ENCODE results near the gene ENTPD1. TPM values are rescaled to one million over a fixed set of nuclear protein-coding genes. Genes with fewer than 3 reads are reported as not detected.

Gene ENTPD1
- total and polyA plus RNA-seq, 10 of the 15 experiments (the other 5 are each of a cell fraction or from before 2014, with no cell fraction given): 110 to 413 (median 161) TPM

GRCh38 chr10:95837783-95838182, 81.8 kb downstream of the ENTPD1 start (continued):
- TF ChIP-seq, protein P1, sequence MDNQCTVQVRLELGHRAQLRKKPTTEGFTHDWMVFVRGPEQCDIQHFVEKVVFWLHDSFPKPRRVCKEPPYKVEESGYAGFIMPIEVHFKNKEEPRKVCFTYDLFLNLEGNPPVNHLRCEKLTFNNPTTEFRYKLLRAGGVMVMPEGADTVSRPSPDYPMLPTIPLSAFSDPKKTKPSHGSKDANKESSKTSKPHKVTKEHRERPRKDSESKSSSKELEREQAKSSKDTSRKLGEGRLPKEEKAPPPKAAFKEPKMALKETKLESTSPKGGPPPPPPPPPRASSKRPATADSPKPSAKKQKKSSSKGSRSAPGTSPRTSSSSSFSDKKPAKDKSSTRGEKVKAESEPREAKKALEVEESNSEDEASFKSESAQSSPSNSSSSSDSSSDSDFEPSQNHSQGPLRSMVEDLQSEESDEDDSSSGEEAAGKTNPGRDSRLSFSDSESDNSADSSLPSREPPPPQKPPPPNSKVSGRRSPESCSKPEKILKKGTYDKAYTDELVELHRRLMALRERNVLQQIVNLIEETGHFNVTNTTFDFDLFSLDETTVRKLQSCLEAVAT (IDR thresholded peaks at IDR 0.05): peak; percentile 99
- TF ChIP-seq KAT2A (conservative IDR thresholded peaks at IDR 0.05; ENCODE audit: control insufficient read depth, low read depth, low read length) (no peak), TARDBP (IDR thresholded peaks at IDR 0.05; ENCODE audit: borderline replicate concordance) (peak; percentile 62; the same call in 1 of the 2 replicates), CHD4 (IDR thresholded peaks at IDR 0.05) (no peak), POU2F2 (IDR thresholded peaks at IDR 0.05; ENCODE audit: borderline replicate concordance, low read depth, low read length) (peak; percentile 96), HSF1 (IDR thresholded peaks at IDR 0.05; ENCODE audit: low read depth, low read length) (no peak), CBX5 (IDR thresholded peaks at IDR 0.05; ENCODE audit: low read depth) (peak; percentile 88; the same call in 1 of the 2 replicates), POLR2AphosphoS2 (IDR thresholded peaks at IDR 0.05; ENCODE audit: low read depth, low read length) (peak; percentile 32; the same call in 1 of the 2 replicates), RUNX3 (IDR thresholded peaks at IDR 0.05; ENCODE audit: low read length) (peak; percentile 99), MYB (IDR thresholded peaks at IDR 0.05; ENCODE audit: borderline replicate concordance, low read depth, low read length) (peak; percentile 73; the same call in 1 of the 2 replicates), SMAD1 (IDR thresholded peaks at IDR 0.05; ENCODE audit: low read depth, partially characterized antibody) (peak; percentile 88), CHD2 (IDR thresholded peaks at IDR 0.05; ENCODE audit: borderline replicate concordance, low read depth, low read length) (peak; percentile 83; the same call in 1 of the 2 replicates), BCLAF1 (IDR thresholded peaks at IDR 0.05) (no peak), STAT3 (IDR thresholded peaks at IDR 0.05; ENCODE audit: low read depth, low read length) (no peak), ZNF384 (IDR thresholded peaks at IDR 0.05; ENCODE audit: borderline replicate concordance, low read depth, low read length) (peak; percentile 25; the same call in 1 of the 2 replicates), JUND (IDR thresholded peaks at IDR 0.05; ENCODE audit: low read depth, low read length) (no peak), BMI1 (IDR thresholded peaks at IDR 0.05; ENCODE audit: borderline replicate concordance) (peak; percentile 88), NFYB (IDR thresholded peaks at IDR 0.05; ENCODE audit: insufficient read depth, low read depth, low read length) (no peak), NRF1 (conservative IDR thresholded peaks at IDR 0.05; ENCODE audit: low read depth, low read length) (no peak), EGR1 (IDR thresholded peaks at IDR 0.05; ENCODE audit: borderline replicate concordance in 1 of 2, low read depth in 2 of 2, low read length in 2 of 2) (peak; percentile 56 to 100), ESRRA (IDR thresholded peaks at IDR 0.05; ENCODE audit: low read length) (peak; percentile 78), IKZF2 (IDR thresholded peaks at IDR 0.05) (peak; percentile 99)
- TF ChIP-seq, protein P2, sequence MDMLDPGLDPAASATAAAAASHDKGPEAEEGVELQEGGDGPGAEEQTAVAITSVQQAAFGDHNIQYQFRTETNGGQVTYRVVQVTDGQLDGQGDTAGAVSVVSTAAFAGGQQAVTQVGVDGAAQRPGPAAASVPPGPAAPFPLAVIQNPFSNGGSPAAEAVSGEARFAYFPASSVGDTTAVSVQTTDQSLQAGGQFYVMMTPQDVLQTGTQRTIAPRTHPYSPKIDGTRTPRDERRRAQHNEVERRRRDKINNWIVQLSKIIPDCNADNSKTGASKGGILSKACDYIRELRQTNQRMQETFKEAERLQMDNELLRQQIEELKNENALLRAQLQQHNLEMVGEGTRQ (IDR thresholded peaks at IDR 0.05; ENCODE audit: borderline replicate concordance, low read depth, low read length): peak; percentile 74
